SW480 (cell line): ENCODE data around the gene TMEM175.

Source experiments
- DNase-seq: peaks from one replicate; pipeline ENCODE4 v3.0.0-alpha.2; 2016; ENCODE audit warnings: low spot score

TMEM175 gene

GRCh38 chr4:931960-932712 lies at the start of gene TMEM175, which contains the start of gene GAK:
Gene TMEM175, plus strand, starts transcription at chr4:932460. Its CDS starts 15,280 bp downstream, at chr4:947740.
Gene GAK, minus strand, starts transcription at chr4:932316. Its CDS starts 129 bp downstream, at chr4:932187.
- DNase-seq: peak; percentile 89

- no peak for DNase-seq
Measured at GRCh38 chr4:882646-883045, 49.6 kb upstream of the TMEM175 start.

GRCh38 chr4:883377-884095 lies 48.7 kb upstream of the TMEM175 start:
- no peak for DNase-seq

- no peak for DNase-seq
Measured at GRCh38 chr4:884259-884658, 48.0 kb upstream of the TMEM175 start.

GRCh38 chr4:884896-885295 lies 47.4 kb upstream of the TMEM175 start:
- DNase-seq: no peak

- DNase-seq: no peak
Measured at GRCh38 chr4:885353-885752, 46.9 kb upstream of the TMEM175 start.

- no peak for DNase-seq
Measured at GRCh38 chr4:886244-886643, 46.0 kb upstream of the TMEM175 start.

- no peak for DNase-seq
Measured at GRCh38 chr4:887034-887763, 45.1 kb upstream of the TMEM175 start.

- DNase-seq: no peak
Measured at GRCh38 chr4:888029-888428, 44.2 kb upstream of the TMEM175 start.

- no peak for DNase-seq
Measured at GRCh38 chr4:889516-889915, 42.7 kb upstream of the TMEM175 start.

- no peak for DNase-seq
Measured at GRCh38 chr4:890036-890695, 42.1 kb upstream of the TMEM175 start.

- no peak for DNase-seq
Measured at GRCh38 chr4:891747-892146, 40.5 kb upstream of the TMEM175 start.

GRCh38 chr4:892780-893179 lies 39.5 kb upstream of the TMEM175 start:
- DNase-seq: no peak

- no peak for DNase-seq
Measured at GRCh38 chr4:893276-893994, 38.8 kb upstream of the TMEM175 start.

GRCh38 chr4:893995-894705 lies 38.1 kb upstream of the TMEM175 start:
- no peak for DNase-seq

- no peak for DNase-seq
Measured at GRCh38 chr4:895596-895995, 36.7 kb upstream of the TMEM175 start.

GRCh38 chr4:896216-896615 lies 36.0 kb upstream of the TMEM175 start:
- DNase-seq: no peak

GRCh38 chr4:896630-897029 lies 35.6 kb upstream of the TMEM175 start:
- DNase-seq: no peak

GRCh38 chr4:898123-898522 lies 34.1 kb upstream of the TMEM175 start:
- DNase-seq: no peak

GRCh38 chr4:898869-899555 lies 33.2 kb upstream of the TMEM175 start:
- no peak for DNase-seq
